CD4-positive, alpha-beta T cell treated with Interleukin-15 for 4 hours (primary cell): ENCODE results near the gene ZFAND5.
A peak's percentile ranks its signal among the peaks of the same experiment; 100 is the strongest.

Experiments
- DNase-seq: peaks from one replicate; pipeline ENCODE4 v3.0.0-alpha.2; 2020; ENCODE audit warnings: low spot score

Gene ZFAND5, protein sequence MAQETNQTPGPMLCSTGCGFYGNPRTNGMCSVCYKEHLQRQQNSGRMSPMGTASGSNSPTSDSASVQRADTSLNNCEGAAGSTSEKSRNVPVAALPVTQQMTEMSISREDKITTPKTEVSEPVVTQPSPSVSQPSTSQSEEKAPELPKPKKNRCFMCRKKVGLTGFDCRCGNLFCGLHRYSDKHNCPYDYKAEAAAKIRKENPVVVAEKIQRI

DNA sequence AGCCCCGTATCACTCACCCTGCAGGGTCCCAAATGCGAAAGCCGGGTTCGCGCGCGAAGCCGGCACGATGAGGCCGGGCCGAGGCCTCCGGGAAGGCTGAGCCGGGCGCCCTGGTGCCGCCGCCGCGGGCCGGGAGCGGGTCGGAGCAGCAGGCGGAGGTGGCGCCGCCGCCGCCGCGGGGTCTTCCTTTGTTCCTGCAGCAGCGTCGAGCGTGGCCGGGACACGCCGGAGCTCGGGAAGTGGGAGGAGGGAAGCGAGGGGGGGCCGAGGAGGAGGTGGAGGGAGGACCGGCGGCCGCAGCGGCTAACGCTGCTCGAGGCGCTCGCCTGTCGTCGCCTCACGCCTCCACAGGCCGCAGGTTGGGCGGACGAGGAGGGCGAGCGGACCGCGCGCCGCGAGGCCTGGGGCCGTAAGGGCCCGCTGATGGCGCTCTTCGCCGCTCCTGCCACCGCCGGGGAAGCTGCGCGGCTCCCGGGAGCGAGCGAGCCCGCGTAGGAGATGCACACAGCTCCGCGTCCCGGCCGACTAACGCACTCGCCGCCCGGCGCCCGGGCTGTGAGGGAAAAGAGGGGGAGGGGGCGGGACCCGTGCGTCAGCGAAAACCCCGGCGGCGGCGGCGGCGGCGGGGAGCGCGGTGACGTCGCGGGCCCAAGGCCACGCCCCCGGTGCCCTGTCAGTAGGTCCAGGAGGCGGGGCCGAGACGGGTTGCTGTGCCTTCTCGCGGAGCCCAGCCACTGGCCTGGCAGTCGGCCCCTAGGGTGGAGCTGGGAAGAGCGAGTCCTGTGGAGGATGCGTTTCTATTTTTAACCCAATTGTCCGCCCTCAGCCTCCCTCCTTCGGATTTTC, at the start of gene ZFAND5:
ZFAND5 (minus strand) TSS at position 530 of the 846 bp plus-strand sequence. CDS start 4,430 bp downstream, outside the sequence.
- peak; percentile 87 for DNase-seq

DNA sequence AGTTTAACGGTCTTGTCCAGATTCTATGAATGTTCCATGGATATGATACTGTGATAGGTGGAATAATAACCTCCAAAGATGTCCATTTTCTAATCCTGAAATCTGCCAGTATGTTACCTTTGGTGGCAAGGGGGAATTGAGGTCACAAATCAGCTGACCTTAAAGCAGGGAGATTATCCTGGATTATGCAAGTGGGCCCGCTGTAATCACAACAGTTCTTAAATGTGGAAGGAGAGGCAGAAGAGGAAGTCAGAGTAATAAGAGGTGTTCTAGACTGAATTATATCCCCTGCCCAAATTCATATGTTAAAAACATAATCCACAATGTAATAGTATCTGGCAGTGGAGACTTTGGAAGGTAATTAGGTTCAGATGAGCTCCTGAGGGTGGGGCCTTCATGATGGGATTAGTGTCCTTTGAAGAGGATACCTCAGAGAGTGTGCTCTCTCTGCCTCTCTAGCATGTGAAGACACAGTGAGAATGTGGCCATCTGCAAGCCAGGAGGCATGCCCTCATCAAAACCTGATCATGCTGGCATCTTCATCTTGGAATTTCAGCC, 47.6 kb upstream of the ZFAND5 start:
- DNase-seq = no peak

DNA sequence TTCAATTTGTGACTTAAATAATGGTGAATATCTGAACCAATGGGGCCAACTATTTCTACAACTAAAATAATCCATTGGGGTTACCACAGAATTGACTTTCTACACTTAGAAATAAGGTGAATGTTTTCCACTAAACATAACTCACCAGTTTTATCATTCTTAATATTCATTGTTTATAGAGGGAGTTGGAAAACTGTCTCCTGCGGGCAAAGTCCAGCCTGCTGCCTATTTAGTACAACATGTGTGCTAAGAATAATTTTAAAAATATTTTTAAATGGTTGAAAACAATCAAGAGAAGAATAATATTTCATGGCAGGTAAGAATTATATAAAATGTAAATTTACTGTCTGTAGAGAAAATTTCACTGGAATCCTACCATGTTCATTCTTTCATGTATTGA, 45.2 kb upstream of the ZFAND5 start:
- DNase-seq = no peak

DNA sequence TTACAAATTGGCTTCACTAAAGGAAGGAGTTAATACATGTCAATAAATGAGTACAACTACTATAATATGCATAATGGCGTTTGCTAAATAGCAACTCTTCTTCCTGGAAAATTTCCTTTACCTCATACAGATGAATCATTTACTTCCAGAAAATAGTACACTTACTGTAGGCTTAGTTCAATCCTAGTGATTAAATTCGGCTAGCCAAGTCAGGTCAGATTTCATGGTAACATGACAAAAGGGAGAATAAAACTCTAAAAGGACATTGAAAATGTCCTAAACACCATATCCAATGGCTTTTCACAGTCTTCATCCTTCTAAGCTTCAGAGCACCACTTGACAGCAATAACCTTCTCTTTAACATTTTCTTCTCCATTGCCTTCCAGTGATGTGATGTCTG, 42.1 kb upstream of the ZFAND5 start:
- no peak for DNase-seq

DNA sequence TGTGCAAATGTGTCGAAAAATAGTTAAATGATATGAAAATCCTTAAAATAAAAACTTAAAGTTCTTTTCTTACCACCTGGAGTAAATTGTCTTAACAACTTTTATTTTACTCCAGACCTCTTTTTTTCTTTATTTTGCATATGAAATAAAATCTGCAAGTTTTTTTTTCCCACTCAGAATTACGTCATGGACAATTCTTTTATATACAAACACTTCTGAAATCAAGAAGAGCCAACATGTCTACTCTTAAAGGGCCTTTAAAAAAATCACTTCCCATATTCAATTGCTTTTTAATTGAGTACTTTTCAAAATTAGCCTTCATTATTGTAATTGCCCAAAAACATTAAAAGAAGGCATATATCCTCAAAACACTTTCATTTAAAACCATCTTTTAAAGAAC, 37.7 kb upstream of the ZFAND5 start:
- no peak for DNase-seq

DNA sequence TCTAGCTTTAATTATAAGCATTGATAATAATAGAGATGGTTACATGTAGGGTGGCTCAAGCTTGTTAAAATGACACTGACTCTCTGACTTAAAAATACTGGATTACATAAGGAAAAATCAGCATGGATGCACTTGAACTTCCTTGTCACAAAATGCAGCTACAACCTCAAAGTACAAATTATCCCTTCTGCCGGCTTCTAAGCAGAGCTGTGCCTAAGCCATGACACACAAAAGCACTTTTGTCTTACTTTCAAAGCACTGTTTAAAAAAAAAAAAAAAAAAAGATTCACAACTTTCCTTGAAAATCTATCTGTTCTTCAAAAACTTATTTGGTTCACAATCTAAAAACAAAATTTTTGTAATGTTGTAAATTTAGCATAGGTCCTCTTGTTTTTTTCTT, 36.4 kb upstream of the ZFAND5 start:
- DNase-seq = no peak

DNA sequence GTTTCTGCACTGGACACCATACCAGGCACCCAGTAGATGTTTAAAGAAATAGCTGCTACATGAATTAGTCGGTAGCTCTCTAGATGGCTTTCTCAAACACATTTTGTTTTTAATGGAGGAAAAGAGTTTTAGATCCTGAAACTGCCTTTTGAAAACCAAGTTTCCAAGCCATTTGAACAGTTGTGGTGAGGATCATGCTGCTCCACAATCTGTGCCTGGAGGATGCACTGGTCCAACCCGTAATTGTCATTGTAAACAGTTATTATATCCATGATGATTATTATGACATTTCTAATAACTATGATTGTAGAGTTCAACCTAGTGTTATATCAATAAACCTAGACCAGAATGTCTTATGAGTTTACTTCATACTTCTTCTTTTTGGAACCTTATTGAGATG, 35.9 kb upstream of the ZFAND5 start:
- no peak for DNase-seq

DNA sequence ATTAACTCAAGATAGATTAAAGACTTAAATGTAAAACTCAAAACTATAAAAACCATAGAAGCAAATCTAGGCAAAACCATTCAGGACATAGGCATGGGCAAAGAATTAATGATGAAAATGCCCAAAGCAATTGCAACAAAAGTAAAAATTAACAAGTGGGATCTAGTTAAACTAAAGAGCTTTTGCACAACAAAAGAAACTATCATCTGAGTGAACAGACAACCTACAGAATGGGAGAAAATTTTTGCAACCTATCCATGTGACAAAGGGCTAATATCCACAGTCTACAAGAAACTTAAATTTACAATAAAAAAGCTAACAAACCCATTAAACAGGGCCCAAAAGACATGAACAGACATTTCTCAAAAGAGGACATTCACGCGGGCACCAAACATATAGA, 34.4 kb upstream of the ZFAND5 start:
- no peak for DNase-seq

DNA sequence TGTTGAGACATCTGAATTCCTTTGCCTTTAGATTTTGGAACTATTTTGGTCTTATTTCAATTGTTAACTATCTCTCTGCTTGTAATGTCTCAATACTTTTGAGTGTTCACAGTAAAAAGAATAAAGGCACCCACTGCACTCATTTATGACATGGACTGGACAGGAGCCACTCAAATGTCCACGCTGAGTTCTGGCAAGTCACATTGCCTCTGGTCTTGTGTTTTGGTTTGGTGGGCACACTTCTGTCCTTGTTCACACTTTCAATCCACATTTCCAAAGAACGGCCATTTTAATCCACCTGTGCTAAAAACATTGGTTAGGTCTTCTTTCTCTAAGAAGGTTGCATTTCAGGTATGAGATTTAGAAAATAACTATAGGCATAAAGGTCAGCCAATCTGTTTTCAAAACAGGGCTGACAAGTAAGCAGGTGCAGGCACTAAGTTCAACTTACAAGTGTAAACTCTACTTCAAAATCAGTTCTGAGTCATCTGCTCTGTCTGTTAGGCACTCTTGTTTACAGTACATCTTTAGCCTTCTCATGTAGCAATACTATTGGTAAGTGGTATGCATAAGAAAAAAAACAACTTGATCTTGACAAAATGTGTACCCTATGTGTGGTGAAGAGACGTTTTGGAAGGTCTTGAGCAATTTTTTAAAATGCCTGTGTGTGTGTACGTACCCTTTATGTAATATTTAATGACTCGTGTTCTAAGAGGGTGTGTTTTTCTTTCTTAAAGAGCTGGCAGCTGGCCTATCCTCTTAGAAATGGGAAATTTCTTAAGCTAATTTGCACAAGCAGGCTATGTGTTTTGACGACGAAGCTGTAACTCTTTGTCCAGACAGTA, 31.5 kb upstream of the ZFAND5 start:
- DNase-seq = peak; percentile 4

DNA sequence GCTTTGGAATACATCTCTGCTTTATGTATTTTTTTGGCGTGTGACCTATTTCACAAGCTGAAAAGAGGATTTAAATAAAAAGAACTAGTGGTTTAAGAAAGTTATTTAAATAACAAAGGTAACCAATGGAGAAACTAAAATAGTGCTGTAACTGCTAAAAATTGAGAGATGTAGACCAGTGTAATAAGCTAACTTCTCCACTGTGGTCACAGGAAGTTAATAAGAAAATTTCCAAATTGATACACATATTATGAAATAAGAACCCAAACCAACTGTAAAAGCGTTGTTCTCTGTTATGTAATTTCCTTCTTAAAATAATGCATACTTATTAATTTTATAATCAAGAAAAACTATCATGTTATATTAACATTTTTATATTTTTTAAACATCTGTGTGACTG, 29.1 kb upstream of the ZFAND5 start:
- no peak for DNase-seq

DNA sequence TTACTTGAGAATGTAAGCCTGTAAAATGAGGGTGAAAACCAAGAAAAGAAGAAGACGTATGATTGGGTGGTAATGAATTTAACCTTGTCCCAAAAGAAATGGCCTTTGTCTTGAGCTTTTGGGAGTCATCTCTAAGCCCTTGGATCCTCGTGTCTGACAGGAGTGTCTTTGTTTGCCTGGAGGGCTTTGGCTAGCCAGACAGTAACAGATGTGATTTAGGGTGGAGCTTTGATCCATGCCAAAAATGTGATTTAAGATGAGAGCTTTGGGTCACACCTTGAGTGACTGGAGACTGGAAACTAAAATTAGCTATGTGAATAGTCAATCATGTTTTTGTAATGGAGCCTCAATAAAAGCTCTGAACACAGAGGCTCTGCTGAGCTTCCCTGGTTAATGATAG, 25.9 kb upstream of the ZFAND5 start:
- DNase-seq = no peak

DNA sequence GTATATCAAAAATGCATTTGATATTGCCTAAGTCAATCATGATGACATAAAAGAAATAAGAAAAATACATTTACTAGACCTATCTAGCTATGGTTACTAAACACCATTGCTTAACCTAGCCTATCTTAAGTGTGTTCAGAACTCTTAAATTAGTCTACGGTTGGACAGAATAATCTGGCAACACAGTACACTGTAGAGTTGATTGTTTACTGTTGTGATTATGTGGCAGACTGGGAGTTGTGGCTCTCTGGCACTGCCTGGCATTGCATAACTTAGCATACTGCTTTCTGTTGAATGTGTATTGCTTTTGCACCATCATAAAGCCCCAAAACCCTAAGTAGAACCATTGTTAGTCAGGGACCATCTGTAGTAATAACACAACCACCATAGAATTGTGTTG, 21.2 kb upstream of the ZFAND5 start:
- no peak for DNase-seq

DNA sequence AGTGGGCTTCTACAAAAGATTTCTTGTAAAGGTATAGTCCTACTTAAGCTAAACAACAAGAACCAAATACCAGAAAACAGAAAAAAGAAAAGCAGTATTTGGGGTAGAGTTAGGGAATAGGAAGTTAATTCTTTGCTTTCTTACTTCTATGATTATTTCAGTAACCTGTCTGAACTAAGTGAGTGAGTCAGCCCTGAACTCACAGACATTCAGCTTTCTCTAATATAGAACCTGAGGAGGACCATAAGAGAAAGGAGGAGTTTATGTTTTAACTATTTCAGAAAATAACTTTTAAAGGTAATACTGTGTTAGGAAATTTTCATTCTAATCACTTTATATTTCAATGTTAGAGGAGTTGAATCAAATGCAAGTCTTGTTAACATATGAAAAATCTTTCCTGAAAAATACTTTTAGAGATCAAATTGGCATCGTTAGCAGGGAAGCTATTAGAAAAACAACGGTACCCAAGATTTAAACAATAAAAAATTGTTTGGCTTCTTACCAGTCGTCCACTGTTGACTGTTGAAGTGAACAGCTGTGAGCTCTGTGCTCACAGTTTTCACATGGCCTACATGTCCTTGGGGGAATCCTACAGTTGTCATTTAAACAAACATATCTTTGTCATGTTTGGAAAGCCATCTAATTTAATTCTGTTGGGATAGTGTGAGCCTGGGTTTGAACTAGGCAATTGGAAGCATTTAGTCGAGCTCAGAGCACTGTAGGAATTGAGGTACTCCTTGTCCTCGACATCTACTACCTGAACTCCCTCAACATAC, 19.9 kb upstream of the ZFAND5 start:
- DNase-seq = no peak

DNA sequence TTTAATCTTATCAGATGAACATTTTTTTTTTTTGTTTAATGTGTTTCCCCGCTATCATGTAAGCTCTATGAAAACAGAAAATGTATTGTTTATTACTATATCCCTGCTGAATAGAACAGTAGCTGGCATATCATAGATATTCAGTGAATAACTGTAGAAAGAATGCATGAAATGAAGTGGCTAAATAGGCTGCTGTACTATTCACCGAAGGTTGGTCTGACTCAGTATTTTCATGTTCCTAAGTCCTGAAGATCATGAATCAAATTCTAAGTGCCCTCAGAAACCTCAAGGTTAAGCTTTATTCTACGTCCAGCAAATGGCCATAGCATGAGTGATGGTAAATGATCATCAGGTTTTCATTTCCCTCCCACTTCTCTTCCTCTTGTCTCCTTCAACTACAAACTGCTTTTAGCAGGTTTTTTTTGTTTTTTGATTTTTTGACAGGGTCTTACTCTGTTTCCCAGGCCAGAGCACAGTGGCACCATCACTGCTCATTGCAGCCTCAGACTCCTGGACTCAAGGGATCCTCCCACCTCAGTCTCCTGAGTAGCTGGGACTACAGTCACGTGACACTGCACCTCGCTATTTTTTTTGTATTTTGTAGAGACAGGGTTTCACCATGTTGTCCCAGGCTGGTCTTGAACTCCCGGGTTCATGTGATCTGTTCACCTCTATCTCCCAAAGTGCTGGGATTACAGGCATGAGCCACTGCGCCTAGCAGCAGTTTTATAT, 19.1 kb upstream of the ZFAND5 start:
- DNase-seq = no peak

DNA sequence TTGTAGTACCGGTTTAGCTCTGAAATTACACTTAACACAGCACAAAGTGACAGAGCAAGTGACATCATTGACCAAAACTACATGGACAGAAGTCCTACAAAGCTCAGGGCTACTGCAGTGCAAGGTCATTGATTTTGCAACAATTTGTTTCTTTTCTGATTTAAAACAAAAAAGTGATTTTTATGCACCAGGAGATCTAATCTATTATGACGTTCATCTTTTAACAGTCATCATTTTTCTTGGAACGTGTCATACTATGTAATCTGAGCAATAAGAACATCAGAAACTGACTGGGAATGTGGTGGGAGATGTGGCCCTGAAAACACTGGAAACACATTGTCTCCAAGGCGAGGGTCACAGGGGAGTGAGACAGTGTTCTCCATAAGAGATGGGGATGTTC, 17.4 kb upstream of the ZFAND5 start:
- no peak for DNase-seq

DNA sequence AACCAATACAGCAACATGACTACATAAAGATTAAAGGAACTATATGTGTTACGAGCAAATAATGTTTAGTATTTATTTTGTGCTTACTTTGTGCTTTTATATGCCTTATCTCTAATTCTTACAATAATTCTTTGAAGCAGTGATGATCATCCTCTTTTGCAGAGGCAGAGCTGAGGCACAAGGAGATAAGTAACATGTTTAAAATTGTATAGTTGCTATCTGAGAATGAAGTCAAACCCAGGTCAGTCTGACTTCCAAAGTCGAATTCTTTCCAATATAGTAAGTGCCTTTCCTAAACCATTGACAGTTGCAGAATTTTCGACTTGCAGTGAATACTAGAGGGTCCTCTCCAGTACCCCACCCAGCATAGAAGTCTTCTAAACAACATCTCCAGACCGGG, 12.0 kb upstream of the ZFAND5 start:
- DNase-seq = no peak

DNA sequence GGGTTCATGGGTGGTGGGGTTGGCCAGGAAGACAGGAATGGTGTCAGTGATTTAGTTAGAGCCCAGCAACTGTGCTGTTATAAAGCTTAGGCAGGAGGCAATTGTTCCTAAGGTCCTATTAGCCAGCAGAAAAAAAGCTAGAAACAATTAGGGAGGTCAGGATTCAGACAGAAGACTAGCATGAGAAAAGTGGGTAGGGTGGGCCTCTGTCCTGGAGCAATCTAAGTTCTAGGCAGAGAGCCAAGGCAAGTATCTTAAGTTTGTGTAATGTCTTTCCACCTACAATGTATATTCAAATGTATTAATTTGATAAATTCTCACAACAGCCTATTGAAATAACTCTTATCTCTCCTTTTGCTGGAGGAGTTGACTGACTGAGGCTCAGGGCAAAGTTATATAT, 6.1 kb upstream of the ZFAND5 start:
- no peak for DNase-seq

DNA sequence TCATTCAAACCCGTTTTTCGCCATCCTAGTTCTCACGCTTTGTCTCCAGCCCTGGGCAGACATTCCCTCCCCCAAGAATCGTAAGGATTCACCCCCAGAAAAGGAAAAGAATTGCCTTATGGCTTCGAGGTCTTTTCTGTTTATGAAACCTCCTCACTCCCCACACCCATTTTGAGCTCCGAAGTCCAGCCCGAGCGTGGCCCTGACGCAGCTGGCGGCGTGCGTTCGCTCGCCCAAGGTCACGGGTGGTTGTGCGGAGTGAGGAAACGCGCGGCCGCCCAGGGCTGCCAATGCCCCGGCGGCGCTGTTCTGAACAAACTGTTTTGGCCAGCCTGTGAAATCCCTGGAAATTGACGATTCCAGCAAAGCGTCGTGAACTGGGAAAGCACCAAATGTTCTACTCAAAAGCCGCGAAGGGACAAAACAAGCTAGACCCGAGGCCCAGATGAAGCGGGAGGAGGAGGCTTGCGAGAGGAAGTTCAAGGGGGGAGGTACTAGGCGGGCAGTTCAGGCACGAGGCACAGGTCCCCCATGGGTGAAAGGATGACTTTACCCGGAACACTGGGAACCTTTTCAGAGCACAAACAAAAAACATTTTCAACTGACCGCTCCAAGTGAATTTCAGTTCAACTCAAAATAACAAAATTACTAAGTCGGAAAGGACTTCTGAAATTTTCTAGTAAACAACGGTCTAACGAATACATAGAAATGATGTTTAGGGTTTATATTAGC, 683 bp upstream of the ZFAND5 start:
- peak; percentile 56 for DNase-seq

DNA sequence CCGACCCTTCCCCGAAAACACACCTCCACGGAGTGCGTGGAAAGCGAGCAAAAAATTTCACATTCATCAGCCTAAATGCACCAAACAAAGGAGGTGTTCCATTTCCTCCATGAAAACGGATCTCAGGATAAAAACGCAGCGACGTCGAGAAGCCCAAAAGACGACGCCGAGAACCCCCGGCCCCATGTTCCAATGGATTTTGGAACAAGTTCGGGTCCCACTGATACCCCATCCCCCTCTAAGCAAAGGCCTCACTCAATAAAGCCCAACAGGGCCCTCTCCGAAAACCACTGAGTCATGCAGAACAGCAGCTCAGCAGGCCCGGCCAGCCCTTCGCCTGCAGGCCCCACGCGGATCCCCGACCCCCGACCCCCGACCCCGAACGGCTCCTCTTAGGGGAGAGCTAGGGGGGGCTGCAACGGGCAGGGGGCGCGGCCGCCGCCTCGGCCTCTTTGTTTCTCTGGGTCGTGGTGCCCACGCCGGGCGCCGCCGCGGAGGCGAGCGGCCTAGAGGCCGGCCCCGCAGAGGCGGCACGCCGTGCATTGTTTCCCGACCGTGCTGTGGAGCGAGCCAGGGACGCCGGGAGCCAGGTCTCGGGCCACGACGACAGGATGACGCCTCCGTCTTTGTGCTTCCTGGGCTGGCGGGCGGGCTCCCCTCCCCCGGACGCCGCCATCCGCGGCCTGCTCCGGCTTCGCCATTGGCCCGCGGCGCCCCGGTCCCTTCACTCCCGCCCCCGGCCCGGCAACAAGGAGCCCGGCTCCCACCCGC, 915 bp downstream of the ZFAND5 start:
- DNase-seq = peak; percentile 57

DNA sequence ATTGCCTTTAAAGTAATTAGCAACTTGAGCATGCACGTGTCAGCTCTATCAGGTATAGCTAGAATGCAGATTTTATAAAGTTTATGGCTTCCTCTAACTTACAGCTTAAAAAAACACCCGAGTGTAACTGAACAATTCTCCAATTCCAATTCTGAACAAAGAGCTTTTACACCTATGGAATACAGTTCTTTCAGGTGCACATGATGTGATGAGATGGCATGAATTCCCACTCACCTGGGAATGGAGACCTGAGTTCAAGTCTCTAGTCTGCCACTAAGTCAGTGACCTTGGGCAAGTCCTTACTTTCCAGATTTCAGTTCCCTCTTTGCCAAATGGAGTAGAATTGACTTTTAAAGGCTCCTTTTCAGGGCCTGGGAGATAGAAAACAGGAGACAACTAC, 1.8 kb downstream of the ZFAND5 start:
- no peak for DNase-seq
